ENCODE measurements around the gene PPP1R3G.
"Not testable (repeated sequence)": the region's sequence is repeated elsewhere in the genome, so short reads cannot be mapped to it uniquely, and the experiment has no call there.

Gene PPP1R3G

GRCh38 chr6:5096482-5096881 is 11.3 kb downstream of the PPP1R3G start:
- no peak for DNase-seq

- DNase-seq, result no peak
Measured at GRCh38 chr6:5098501-5099270, 13.5 kb downstream of the PPP1R3G start.

GRCh38 chr6:5099537-5099936 is 14.4 kb downstream of the PPP1R3G start:
- no peak for DNase-seq

GRCh38 chr6:5100806-5101205 is 15.7 kb downstream of the PPP1R3G start:
- no peak for DNase-seq

- DNase-seq, result no peak
Measured at GRCh38 chr6:5102267-5102970, 17.3 kb downstream of the PPP1R3G start.

- DNase-seq, result no peak
Measured at GRCh38 chr6:5103250-5103649, 18.1 kb downstream of the PPP1R3G start.

GRCh38 chr6:5104667-5105066 is 19.5 kb downstream of the PPP1R3G start:
- no peak for DNase-seq

- no peak for DNase-seq
Measured at GRCh38 chr6:5105146-5105545, 20.0 kb downstream of the PPP1R3G start.

GRCh38 chr6:5107341-5107740 is 22.2 kb downstream of the PPP1R3G start:
- no peak for DNase-seq

- DNase-seq, result no peak
Measured at GRCh38 chr6:5108068-5108467, 22.9 kb downstream of the PPP1R3G start.

GRCh38 chr6:5108536-5109150 is 23.5 kb downstream of the PPP1R3G start:
- no peak for DNase-seq

GRCh38 chr6:5109436-5109835 is 24.3 kb downstream of the PPP1R3G start:
- DNase-seq, result no peak

GRCh38 chr6:5110246-5110645 is 25.1 kb downstream of the PPP1R3G start:
- DNase-seq, result no peak

- DNase-seq, result no peak
Measured at GRCh38 chr6:5111626-5112025, 26.5 kb downstream of the PPP1R3G start.

GRCh38 chr6:5112066-5112799 is 27.1 kb downstream of the PPP1R3G start:
- no peak for DNase-seq

GRCh38 chr6:5113096-5113495 is 28.0 kb downstream of the PPP1R3G start:
- no peak for DNase-seq

GRCh38 chr6:5115168-5115567 is 30.0 kb downstream of the PPP1R3G start:
- DNase-seq, result no peak

- no peak for DNase-seq
Measured at GRCh38 chr6:5116243-5116991, 31.3 kb downstream of the PPP1R3G start.

- DNase-seq, result no peak
Measured at GRCh38 chr6:5119090-5119951, 34.2 kb downstream of the PPP1R3G start.

- no peak for DNase-seq
Measured at GRCh38 chr6:5120011-5120410, 34.9 kb downstream of the PPP1R3G start.

GRCh38 chr6:5120543-5120942 is 35.4 kb downstream of the PPP1R3G start:
- not testable (repeated sequence) for DNase-seq

- no peak for DNase-seq
Measured at GRCh38 chr6:5121479-5121878, 36.3 kb downstream of the PPP1R3G start.

Data from right hindlimb (tissue), 1 donor.